Measurements from ENCODE around the gene NR5A1. TPM values are rescaled to one million over a fixed set of nuclear protein-coding genes. Genes with fewer than 3 reads are reported as not detected.

The NR5A1 gene
- total RNA-seq, 1 experiment from 2014 or later, result 0.28 TPM

GRCh38 chr9:124462739-124463138 lies 44.5 kb downstream of the NR5A1 start:
- DNase-seq (ENCODE audit: low spot score), result no peak

DNA sequence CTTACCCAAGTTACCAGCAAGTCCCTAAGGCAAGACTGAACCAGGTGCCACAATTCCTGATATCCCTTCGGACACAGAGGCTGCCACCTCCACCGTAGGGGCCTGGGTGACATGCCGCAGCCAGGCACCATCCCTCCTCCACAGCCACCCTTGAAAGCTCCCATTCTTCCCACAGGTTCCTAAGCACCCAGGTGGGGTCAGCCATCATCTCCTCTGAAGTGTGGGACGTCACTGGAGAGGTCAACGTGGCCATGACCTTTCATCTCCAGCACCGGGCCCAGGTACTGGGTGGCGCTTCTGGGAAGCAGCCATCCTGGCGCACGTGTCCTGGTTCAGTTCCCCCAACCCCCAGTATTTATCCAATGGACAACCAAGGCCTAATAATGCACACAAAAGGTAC lies 48.8 kb downstream of the NR5A1 start:
- DNase-seq (ENCODE audit: low spot score), result no peak

GRCh38 chr9:124457887-124458431 lies 49.2 kb downstream of the NR5A1 start:
- no peak for DNase-seq (ENCODE audit: low spot score)

- DNase-seq (ENCODE audit: low spot score), result no peak
Observed at GRCh38 chr9:124457079-124457886, 49.9 kb downstream of the NR5A1 start.

DNA sequence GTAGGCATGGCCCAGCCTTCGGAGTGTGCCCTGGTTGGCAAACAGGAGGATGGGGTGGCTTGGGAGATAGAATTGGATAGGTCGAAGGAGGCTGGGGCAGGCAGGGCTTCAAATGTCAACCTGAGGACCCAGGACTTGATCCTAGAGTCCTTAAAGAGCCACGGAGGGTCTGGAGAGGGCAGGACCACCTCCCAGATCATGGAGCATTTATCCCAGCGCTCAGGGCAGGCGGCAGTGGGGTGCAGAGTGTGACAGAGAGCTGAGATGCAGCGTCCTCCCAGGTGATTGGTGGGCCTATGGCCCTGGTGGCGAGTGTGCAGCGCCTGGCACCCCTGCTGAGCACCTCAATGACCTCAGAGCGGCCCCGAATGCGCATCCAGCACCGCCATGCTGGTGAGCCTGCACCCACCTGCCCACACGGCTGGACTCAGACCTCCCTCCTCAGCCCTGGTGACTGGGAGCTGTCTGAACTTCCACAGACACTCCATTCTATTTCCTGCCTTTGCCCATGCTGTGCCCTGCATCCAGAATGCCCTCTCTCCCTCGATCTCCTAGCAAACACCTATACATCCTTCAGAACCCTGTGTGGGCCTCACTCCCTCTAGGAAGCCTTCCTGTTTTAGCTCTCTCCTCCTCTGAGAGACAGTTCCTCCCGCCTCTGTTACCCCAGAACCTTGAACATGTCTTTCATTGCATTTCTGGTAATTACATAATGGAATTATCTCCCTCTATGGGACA lies 50.7 kb downstream of the NR5A1 start:
- no peak for DNase-seq (ENCODE audit: low spot score)

GRCh38 chr9:124455820-124456219 lies 51.4 kb downstream of the NR5A1 start:
- DNase-seq (ENCODE audit: low spot score), result no peak

GRCh38 chr9:124454791-124455443 lies 52.3 kb downstream of the NR5A1 start:
- DNase-seq (ENCODE audit: low spot score), result no peak

DNA sequence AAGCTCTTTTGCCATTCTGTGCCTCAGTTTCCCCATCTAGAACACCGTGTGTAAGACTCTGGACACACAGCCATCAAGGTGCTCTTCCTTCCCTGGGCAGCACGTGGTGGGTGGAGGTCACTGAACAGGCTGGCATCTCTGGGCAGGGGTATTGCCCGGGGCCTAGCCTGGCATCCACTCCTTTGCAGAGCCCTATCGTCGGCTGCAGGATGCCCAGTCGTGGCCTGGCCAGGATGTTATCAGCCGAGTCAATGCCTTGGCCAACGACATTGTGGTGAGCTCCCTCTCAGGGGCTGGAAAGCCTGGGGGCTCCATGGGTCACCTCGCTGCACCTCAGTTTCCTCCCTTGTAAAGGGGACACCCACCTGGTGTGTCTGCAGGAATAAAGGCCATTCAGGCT lies 52.9 kb downstream of the NR5A1 start:
- no peak for DNase-seq (ENCODE audit: low spot score)

GRCh38 chr9:124453586-124454191 lies 53.5 kb downstream of the NR5A1 start:
- no peak for DNase-seq (ENCODE audit: low spot score)

DNA sequence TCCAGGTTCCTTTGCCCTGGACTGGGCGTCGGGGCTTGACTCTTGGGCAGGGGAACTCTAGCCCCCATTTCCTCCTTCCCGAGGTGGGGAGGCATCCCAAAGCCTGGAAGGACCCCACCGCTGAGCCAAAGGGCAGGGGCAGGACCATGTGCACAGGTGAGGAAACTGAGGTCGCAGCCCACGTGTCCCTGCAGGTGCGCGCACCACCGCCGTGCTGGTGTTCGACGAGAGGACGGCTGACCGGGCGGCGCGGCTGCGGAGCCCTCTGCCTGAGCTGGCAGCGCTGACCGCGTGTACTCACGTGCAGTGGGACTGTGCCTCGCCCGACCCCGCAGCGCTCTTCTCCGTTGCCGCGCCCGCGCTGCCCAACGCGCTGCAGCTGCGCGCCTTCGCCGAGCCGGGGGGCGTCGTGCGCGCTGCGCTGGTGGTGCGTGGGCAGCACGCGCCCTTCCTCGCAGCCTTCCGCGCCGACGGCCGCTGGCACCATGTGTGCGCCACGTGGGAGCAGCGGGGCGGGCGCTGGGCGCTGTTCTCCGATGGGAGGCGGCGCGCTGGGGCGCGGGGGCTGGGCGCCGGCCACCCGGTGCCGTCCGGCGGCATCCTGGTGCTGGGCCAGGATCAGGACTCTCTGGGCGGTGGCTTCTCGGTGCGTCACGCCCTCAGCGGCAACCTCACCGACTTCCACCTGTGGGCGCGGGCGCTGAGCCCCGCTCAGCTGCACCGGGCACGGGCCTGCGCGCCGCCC lies 54.2 kb downstream of the NR5A1 start:
- no peak for DNase-seq (ENCODE audit: low spot score)

GRCh38 chr9:124452326-124452725 lies 54.9 kb downstream of the NR5A1 start:
- DNase-seq (ENCODE audit: low spot score), result no peak

DNA sequence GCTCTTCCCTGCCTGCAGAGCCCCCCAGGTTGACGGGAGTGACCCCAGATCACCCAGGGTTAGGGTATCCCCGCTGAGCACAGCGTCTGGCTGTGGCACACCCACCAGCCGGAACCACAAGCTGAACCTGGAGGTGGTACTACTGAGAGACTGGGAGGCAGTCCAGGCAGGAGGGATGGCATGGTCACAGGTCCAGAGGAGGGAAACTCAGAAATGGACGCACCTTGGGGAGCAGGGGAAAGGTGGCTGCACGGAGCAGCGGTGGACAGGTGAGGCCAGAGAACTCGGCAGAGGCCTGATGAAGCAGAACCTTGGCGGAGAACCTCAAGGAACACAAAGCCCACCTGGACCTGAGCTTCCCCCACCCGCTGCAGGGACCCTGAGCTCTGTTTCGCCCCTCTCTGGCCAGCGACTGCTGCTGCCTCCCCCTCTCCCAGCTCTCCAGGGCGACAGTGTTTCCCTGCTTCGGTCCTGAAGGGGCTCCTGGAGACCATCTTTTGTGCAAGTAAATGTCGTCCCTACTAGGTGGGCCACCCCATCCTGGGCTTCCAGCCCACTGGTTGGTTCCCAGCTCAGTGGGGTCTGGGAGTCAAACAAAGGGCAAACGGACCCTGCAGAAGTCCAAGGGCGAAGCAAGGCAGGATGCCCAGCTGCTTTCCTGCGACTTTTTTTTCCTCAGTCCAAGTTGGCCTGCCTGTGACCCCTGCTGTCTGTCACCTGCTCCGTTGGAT lies 56.1 kb downstream of the NR5A1 start:
- DNase-seq (ENCODE audit: low spot score), result no peak

DNA sequence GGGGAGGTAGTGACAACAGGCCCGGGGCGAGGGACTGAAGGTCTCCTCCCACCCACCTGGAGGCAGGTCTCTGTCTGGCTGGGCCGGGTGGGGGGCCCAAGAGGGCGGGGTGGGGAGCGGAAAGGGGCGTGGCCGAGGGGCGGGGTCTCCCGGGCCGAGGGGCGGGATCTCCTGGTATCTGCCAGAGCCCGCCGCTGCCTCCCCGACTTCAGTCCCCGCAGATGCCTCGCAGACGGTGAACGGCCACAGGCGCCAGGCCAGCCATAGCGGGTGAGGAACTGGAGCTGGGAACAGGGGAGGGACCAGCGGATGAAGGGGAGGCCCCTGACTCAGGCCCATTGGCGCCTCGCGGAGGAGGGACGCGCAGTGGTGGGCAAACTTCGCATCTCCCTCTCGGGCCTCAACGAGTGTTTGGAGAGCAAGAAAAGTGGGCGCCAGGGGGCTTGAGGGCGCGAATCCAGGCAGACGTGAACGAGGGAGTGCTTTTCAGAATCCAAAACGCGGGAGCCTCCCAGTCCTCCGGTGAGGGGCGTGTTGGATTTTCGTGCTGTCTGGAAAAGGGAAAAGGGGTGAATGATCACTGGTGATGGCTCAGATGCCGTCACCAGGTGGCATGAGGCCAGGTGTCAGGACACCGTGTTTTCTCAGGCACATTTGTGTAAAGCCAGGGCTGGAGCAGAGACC lies 56.8 kb downstream of the NR5A1 start, which contains the start of gene ADGRD2:
TSS of gene ADGRD2 (plus strand) at position 211 of the 684 bp plus-strand sequence. CDS start 1,216 bp downstream, outside the sequence.
- no peak for DNase-seq (ENCODE audit: low spot score)

GRCh38 chr9:124449381-124450151 lies 57.6 kb downstream of the NR5A1 start:
- no peak for DNase-seq (ENCODE audit: low spot score)

DNA sequence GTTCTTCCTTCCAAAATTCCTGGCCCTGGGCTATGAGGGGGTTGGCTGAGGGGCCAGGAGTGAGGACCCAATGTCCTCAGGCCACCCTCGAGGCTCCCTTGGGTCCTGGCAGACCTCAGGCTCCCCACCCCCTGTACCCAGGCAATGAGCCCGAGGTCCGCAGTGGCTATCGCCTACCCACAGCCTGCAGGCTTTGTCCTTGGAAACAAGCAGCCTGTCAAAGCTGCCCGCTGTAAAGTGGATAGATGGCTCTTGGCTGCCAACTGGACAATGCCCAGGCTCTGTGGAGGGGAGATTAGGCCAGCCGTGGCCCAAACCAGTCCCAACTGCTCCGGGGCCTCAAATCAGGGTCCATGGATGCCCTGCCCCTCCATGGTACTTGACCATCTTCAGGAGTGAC lies 59.2 kb downstream of the NR5A1 start:
- DNase-seq (ENCODE audit: low spot score), result no peak

GRCh38 chr9:124447297-124447661 lies 59.9 kb downstream of the NR5A1 start:
- no peak for DNase-seq (ENCODE audit: low spot score)

GRCh38 chr9:124444166-124444565 lies 63.0 kb downstream of the NR5A1 start:
- DNase-seq (ENCODE audit: low spot score), result no peak

GRCh38 chr9:124443625-124444024 lies 63.6 kb downstream of the NR5A1 start:
- no peak for DNase-seq (ENCODE audit: low spot score)

DNA sequence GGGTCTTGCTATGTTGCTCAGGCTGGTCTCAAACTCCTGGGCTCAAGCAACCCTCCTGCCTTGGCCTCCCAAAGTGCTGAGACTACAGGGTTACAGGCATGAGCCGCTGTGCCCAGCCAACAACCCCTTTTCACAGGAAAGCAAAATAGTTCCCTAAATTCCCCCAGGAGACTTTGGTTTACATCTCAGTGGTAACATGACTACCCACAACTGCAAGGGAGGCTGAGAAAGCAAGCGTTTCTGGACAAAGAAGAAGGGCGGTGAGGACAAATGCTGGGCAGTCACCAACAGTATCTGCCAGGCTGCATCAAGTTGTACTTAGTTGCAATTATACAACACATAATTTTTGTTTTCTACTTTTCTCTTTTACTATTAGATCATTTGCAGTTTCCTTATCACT lies 64.4 kb downstream of the NR5A1 start:
- no peak for DNase-seq (ENCODE audit: low spot score)

All from HT-29 (cell line).